ENCODE data around the gene AMDHD1. TPM values are rescaled to one million over a fixed set of nuclear protein-coding genes. Genes with fewer than 3 reads are reported as not detected.

AMDHD1 gene
- total RNA-seq, 4 donors from 2014 or later, result 0.55 to 0.64 TPM; not detected in 2

DNA sequence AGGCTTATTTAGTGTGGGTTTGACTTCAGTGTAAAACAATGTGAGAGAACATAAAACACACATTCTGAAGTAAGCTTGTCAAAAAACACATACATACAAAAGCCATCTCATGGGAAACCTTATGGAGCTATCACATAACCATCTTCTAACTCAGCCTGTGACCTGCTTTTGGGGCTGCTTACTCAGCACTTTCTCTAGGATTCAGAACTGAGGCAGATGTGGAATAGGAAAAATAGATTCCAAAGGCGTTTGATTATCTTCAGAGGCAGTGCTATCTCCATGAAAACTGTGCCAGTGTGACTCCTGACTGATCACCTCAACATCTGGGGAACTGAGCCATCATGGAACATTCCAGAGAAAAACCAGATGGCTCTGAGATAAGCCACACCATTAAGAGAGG lies 39.5 kb downstream of the AMDHD1 start:
- in situ Hi-C loops (cut with MboI; ENCODE audit: low pct_ligation_motif_present in 1 of 4, low pct_unique_long_range_greater_than_20kb in 1 of 4, low sequenced_read_pairs in 3 of 4) (loop anchor here in 1 of 4 donors (25.0 kb wide), 1 partner anchor 395 kb away; no protein-coding TSS in a partner anchor), intact Hi-C loops (cut with DNase I; ENCODE audit: low total_unique reads) (no loop called here)
- no peak for DNase-seq
- H3K36me3 ChIP-seq, result no peaks in the 10 kb centered on the region
- no peak overlapping the region for H3K27ac ChIP-seq
- H3K27me3 ChIP-seq, result no peaks in the 10 kb centered on the region
- peaks cover 0 to 4% (median 0%) of the 10 kb centered on the region in 4 donors for H3K4me1 ChIP-seq
- H3K9me3 ChIP-seq, result no peaks in the 10 kb centered on the region
- H3K4me3 ChIP-seq, result no peak overlapping the region
- TF ChIP-seq EP300 (IDR thresholded peaks at IDR 0.05; ENCODE audit: low read depth) (no peak), POLR2AphosphoS5 (IDR thresholded peaks at IDR 0.05) (no peak), POLR2A (IDR thresholded peaks at IDR 0.05) (no peak)
- TF ChIP-seq, protein P1, sequence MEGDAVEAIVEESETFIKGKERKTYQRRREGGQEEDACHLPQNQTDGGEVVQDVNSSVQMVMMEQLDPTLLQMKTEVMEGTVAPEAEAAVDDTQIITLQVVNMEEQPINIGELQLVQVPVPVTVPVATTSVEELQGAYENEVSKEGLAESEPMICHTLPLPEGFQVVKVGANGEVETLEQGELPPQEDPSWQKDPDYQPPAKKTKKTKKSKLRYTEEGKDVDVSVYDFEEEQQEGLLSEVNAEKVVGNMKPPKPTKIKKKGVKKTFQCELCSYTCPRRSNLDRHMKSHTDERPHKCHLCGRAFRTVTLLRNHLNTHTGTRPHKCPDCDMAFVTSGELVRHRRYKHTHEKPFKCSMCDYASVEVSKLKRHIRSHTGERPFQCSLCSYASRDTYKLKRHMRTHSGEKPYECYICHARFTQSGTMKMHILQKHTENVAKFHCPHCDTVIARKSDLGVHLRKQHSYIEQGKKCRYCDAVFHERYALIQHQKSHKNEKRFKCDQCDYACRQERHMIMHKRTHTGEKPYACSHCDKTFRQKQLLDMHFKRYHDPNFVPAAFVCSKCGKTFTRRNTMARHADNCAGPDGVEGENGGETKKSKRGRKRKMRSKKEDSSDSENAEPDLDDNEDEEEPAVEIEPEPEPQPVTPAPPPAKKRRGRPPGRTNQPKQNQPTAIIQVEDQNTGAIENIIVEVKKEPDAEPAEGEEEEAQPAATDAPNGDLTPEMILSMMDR (IDR thresholded peaks at IDR 0.05), result no peak
- WGBS, 2 donors (ENCODE audit: low coverage in 1 of 2), result 76 to 83% methylated on average over 1 of the region's 1 CpG

DNA sequence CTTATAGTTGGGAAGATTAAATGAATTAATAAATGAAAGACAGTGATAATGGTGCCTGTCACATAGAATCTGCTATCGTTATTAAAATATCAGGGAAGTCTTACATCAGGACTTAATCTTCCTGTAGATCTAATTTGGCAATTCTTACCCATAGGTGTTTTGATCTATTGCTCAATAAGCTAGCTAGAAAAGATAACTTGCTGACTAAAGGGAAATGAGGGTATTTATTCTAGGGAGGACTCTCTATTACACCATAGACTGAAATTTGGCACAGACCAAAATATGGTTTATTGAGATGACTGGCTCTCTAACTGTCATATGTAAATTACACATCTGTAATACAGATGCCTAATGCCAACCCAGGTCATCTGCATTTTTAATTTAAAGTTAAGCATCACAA lies 41.6 kb downstream of the AMDHD1 start:
- Histone ChIP-seq H3K36me3 (no peaks in the 10 kb centered on the region), H3K27me3 (no peaks in the 10 kb centered on the region), H3K27ac (no peak overlapping the region), H3K9me3 (no peaks in the 10 kb centered on the region), H3K4me1 (peaks cover 0 to 4% (median 0%) of the 10 kb centered on the region in 4 donors), H3K4me3 (no peak overlapping the region)
- TF ChIP-seq POLR2AphosphoS5 (IDR thresholded peaks at IDR 0.05) (no peak), POLR2A (IDR thresholded peaks at IDR 0.05) (no peak), EP300 (IDR thresholded peaks at IDR 0.05; ENCODE audit: low read depth) (no peak)
- TF ChIP-seq, protein P1 (IDR thresholded peaks at IDR 0.05), result no peak
- in situ Hi-C loops (cut with MboI; ENCODE audit: low pct_ligation_motif_present in 1 of 4, low pct_unique_long_range_greater_than_20kb in 1 of 4, low sequenced_read_pairs in 3 of 4), result loop anchor here in 1 of 4 donors (25.0 kb wide), 1 partner anchor 397 kb away; no protein-coding TSS in a partner anchor
- 91 to 95% methylated on average over 1 of the region's 1 CpG for WGBS, 2 donors (ENCODE audit: low coverage in 1 of 2)
- intact Hi-C loops (cut with DNase I; ENCODE audit: low total_unique reads), result no loop called here
- no peak for DNase-seq

DNA sequence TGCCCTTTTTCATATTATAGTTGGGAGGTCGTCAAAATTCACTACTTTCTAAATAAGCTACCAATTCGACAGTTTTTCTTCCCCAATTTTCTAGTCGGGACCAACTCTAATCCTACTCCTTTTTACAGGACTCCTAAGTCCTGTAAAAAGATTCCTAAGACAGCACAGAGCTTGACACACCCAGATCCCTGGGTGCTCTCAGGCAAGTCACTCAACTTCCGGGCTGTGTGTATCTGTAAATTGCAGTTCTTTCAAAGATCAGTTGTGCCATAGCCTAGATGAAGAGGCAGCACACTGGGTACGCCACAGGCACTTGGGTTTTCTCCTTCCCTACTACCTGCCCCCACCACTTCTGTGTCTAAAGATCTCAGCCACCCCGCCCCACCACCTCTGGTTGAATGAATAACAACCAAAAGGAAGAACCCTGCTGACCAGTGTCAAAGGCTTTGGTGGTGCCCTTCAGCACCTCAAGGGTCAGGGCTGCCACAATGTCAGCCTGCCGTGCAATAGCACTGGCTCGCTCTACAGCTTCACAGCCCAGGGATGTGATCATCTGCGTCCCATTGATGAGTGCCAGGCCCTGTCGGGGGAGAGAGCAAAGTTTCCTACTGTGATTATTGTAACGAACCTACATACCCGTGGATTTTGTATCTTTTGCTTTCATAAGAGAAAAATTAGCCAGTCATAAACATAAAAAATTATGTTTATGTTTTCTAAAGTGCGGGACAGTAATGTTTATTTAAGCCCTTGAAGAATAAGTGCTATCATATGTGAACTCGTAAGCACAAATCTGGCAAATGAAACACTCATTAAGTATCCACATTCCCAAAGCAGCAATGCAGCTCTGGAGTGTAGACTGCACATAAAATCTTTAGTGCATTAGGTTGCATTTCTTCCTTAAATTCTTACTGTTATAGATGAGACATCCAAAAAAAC lies 43.8 kb downstream of the AMDHD1 start:
- in situ Hi-C loops (cut with MboI; ENCODE audit: low pct_ligation_motif_present in 1 of 4, low pct_unique_long_range_greater_than_20kb in 1 of 4, low sequenced_read_pairs in 3 of 4) (loop anchor here in 1 of 4 donors (25.0 kb wide), 1 partner anchor 400 kb away; no protein-coding TSS in a partner anchor), intact Hi-C loops (cut with DNase I; ENCODE audit: low total_unique reads) (no loop called here)
- peaks cover 0 to 4% (median 0%) of the 10 kb centered on the region in 4 donors for H3K4me1 ChIP-seq
- WGBS, 2 donors (ENCODE audit: low coverage in 1 of 2), result 60 to 68% methylated on average over 5 to 14 of the region's 14 CpGs
- no peak overlapping the region for H3K4me3 ChIP-seq
- H3K36me3 ChIP-seq, result no peaks in the 10 kb centered on the region
- no peaks in the 10 kb centered on the region for H3K9me3 ChIP-seq
- no peak overlapping the region for H3K27ac ChIP-seq
- TF ChIP-seq POLR2AphosphoS5 (IDR thresholded peaks at IDR 0.05), result no peak
- TF ChIP-seq EP300 (IDR thresholded peaks at IDR 0.05; ENCODE audit: low read depth), result no peak
- TF ChIP-seq, protein P1 (IDR thresholded peaks at IDR 0.05), result no peak
- no peak for TF ChIP-seq POLR2A (IDR thresholded peaks at IDR 0.05)
- DNase-seq, result no peak
- H3K27me3 ChIP-seq, result no peaks in the 10 kb centered on the region

DNA sequence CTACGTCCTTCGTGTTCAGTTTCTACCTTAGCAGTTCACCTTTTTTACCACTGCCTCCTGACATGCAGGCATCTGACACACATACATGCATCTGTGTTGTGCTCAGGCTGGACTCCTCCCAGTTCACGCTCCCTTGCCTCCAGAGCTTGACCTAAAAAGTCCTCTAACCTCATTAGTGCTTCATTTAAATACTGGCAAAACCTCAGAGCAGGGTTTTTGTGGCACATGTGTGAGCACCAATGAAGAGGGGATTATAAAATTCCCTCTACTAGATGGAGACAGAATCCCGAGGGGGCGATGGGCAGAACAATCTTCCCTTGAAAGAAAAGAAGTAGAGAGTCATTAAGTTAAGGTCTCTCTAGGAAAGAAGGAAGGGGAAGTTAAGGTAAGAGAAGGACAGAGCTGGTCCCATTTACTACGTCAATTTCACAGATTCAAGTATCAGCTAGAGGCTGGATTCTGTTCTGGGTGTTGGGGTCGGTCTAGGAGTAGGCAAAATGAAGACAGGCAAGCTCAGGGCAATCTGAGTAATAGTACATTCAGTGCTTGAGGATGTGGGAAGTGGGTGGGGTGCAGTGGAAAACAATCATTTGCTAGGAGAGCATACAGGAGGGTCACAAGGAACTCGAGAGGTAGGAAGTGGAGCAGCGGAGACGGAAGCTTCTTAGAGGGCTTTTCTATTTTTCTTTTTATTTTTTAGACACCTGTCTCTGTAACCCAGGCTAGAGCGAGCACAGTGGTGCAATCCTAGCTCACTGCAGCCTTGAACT lies 45.6 kb downstream of the AMDHD1 start:
- in situ Hi-C loops (cut with MboI; ENCODE audit: low pct_ligation_motif_present in 1 of 4, low pct_unique_long_range_greater_than_20kb in 1 of 4, low sequenced_read_pairs in 3 of 4), result loop anchor here in 1 of 4 donors (25.0 kb wide), 1 partner anchor 401 kb away; no protein-coding TSS in a partner anchor
- 78 to 79% methylated on average over 8 to 11 of the region's 11 CpGs for WGBS, 2 donors (ENCODE audit: low coverage in 1 of 2)
- no peak overlapping the region for H3K27ac ChIP-seq

More for the DNA sequence above, 45.6 kb downstream of the AMDHD1 start:
- H3K9me3 ChIP-seq, result no peaks in the 10 kb centered on the region
- H3K4me3 ChIP-seq, result no peak overlapping the region
- TF ChIP-seq POLR2A (IDR thresholded peaks at IDR 0.05) (no peak), POLR2AphosphoS5 (IDR thresholded peaks at IDR 0.05) (no peak), EP300 (IDR thresholded peaks at IDR 0.05; ENCODE audit: low read depth) (no peak)
- TF ChIP-seq, protein P1 (IDR thresholded peaks at IDR 0.05), result no peak
- H3K4me1 ChIP-seq, result peaks cover 0 to 4% (median 0%) of the 10 kb centered on the region in 4 donors
- DNase-seq, result no peak
- H3K36me3 ChIP-seq, result no peaks in the 10 kb centered on the region
- no peaks in the 10 kb centered on the region for H3K27me3 ChIP-seq
- intact Hi-C loops (cut with DNase I; ENCODE audit: low total_unique reads), result no loop called here

All from transverse colon (tissue), 4 donors.